H1 (cell line): ENCODE results near the gene SNX27. TPM values are rescaled to one million over a fixed set of nuclear protein-coding genes. Genes with fewer than 3 reads are reported as not detected.

Source experiments
- ASH2L ChIP-seq: fragments of 200-600, 300-600 bp; sonication (generic); IDR thresholded peaks from one replicate; pipeline ENCODE4 v1.7.1; 2017; ENCODE audit warnings: low read length
- BACH1 ChIP-seq: IDR thresholded peaks from 2 replicates; pipeline ENCODE4 v1.6.1; 2012; ENCODE audit warnings: low read length, improper control_type of control experiment
- CBX5 ChIP-seq: fragments of 300-800, 300-1000 bp; sonication (generic); IDR thresholded peaks from 2 replicates; pipeline ENCODE4 v1.7.1; 2016; ENCODE audit warnings: antibody characterized with exemption, low read length, low read depth
- EP300 ChIP-seq, 2 experiments: IDR thresholded peaks; 1 replicate in 1 of 2; 2 replicates in 1 of 2; pipeline ENCODE4 v1.6.1; 2011 to 2012; ENCODE audit warnings: low read depth in 2 of 2, low read length in 2 of 2, mild to moderate bottlenecking in 2 of 2, borderline replicate concordance in 1 of 2, inconsistent platforms in 1 of 2, moderate library complexity in 1 of 2
- RFX5 ChIP-seq: IDR thresholded peaks from 2 replicates; pipeline ENCODE4 v1.6.1; 2011; ENCODE audit warnings: low read depth, low read length, improper control_type of control experiment, borderline replicate concordance
- SP4 ChIP-seq: IDR thresholded peaks from 2 replicates; pipeline ENCODE4 v1.6.1; 2012; ENCODE audit warnings: low read length, inconsistent platforms
- polyA plus RNA-seq, 7 experiments: library from polyadenylated mRNA; depleted of rRNA in 3 of 7; stranded (reverse) in 5 of 7; unstranded in 2 of 7; fragments of >200 nt in 5 of 7; fragments of 200-250 nt in 2 of 7; gene quantifications; 1 replicate in 5 of 7; 2 replicates in 1 of 7; 4 replicates in 1 of 7; pipeline versions ENCODE4 v1.2.1 to v1.2.3, GENCODE V29; 2011 to 2013; ENCODE audit warnings: missing spikeins in 2 of 7, mixed read lengths in 2 of 7
- total RNA-seq: library from RNA; stranded (reverse); fragmentation: NEBNext Ultra II Directional; extraction: Animal tissue kit (Norgen Biotek cat#: 25700); gene quantifications from 2 replicates; pipeline ENCODE4 v1.2.1, GENCODE V29; 2021
- TF ChIP-seq, protein P1 (sequence below): fragments of 300-600 bp; sonication (generic); IDR thresholded peaks from 2 replicates; pipeline ENCODE4 v1.7.1; 2012; ENCODE audit warnings: low read length, moderate library complexity, mild to moderate bottlenecking, inconsistent platforms; ENCODE audit not compliant: insufficient replicate concordance
- TF ChIP-seq, protein P2 (sequence below), 3 experiments: IDR thresholded peaks; 1 replicate in 2 of 3; 2 replicates in 1 of 3; pipeline versions ENCODE4 v1.5.1 to v1.6.1; 2011; ENCODE audit warnings: low read length in 3 of 3, mild to moderate bottlenecking in 3 of 3, inconsistent platforms in 2 of 3, low read depth in 1 of 3, moderate library complexity in 1 of 3; ENCODE audit not compliant: insufficient read depth in 1 of 3; ENCODE audit errors: control extremely low read depth in 1 of 3

SNX27 gene
- total and polyA plus RNA-seq, 2 of the 8 experiments (the other 6 are each of a cell fraction or from before 2014, with no cell fraction given): 23.4 to 65.4 TPM

DNA sequence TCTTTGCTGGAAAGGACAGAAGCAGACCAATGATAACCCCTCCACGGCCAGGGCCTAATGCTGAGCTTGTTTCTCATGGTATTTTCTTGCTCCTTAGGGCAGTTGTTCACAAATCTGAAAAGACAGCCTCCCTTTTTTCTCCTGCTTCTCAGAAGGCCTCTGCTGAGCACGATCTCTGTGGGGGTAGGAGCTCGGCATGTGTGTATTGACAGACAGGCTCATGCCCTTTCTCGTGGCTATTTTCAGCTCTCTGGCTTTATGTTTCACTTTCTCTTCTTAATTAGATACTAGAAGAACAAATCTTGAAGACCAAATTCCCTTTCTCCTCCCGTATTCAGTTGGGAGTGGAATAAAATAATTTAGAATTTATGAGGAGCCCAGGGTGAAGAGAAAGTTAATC is 108.7 kb downstream of the SNX27 start (continued):
- TF ChIP-seq, protein P1, sequence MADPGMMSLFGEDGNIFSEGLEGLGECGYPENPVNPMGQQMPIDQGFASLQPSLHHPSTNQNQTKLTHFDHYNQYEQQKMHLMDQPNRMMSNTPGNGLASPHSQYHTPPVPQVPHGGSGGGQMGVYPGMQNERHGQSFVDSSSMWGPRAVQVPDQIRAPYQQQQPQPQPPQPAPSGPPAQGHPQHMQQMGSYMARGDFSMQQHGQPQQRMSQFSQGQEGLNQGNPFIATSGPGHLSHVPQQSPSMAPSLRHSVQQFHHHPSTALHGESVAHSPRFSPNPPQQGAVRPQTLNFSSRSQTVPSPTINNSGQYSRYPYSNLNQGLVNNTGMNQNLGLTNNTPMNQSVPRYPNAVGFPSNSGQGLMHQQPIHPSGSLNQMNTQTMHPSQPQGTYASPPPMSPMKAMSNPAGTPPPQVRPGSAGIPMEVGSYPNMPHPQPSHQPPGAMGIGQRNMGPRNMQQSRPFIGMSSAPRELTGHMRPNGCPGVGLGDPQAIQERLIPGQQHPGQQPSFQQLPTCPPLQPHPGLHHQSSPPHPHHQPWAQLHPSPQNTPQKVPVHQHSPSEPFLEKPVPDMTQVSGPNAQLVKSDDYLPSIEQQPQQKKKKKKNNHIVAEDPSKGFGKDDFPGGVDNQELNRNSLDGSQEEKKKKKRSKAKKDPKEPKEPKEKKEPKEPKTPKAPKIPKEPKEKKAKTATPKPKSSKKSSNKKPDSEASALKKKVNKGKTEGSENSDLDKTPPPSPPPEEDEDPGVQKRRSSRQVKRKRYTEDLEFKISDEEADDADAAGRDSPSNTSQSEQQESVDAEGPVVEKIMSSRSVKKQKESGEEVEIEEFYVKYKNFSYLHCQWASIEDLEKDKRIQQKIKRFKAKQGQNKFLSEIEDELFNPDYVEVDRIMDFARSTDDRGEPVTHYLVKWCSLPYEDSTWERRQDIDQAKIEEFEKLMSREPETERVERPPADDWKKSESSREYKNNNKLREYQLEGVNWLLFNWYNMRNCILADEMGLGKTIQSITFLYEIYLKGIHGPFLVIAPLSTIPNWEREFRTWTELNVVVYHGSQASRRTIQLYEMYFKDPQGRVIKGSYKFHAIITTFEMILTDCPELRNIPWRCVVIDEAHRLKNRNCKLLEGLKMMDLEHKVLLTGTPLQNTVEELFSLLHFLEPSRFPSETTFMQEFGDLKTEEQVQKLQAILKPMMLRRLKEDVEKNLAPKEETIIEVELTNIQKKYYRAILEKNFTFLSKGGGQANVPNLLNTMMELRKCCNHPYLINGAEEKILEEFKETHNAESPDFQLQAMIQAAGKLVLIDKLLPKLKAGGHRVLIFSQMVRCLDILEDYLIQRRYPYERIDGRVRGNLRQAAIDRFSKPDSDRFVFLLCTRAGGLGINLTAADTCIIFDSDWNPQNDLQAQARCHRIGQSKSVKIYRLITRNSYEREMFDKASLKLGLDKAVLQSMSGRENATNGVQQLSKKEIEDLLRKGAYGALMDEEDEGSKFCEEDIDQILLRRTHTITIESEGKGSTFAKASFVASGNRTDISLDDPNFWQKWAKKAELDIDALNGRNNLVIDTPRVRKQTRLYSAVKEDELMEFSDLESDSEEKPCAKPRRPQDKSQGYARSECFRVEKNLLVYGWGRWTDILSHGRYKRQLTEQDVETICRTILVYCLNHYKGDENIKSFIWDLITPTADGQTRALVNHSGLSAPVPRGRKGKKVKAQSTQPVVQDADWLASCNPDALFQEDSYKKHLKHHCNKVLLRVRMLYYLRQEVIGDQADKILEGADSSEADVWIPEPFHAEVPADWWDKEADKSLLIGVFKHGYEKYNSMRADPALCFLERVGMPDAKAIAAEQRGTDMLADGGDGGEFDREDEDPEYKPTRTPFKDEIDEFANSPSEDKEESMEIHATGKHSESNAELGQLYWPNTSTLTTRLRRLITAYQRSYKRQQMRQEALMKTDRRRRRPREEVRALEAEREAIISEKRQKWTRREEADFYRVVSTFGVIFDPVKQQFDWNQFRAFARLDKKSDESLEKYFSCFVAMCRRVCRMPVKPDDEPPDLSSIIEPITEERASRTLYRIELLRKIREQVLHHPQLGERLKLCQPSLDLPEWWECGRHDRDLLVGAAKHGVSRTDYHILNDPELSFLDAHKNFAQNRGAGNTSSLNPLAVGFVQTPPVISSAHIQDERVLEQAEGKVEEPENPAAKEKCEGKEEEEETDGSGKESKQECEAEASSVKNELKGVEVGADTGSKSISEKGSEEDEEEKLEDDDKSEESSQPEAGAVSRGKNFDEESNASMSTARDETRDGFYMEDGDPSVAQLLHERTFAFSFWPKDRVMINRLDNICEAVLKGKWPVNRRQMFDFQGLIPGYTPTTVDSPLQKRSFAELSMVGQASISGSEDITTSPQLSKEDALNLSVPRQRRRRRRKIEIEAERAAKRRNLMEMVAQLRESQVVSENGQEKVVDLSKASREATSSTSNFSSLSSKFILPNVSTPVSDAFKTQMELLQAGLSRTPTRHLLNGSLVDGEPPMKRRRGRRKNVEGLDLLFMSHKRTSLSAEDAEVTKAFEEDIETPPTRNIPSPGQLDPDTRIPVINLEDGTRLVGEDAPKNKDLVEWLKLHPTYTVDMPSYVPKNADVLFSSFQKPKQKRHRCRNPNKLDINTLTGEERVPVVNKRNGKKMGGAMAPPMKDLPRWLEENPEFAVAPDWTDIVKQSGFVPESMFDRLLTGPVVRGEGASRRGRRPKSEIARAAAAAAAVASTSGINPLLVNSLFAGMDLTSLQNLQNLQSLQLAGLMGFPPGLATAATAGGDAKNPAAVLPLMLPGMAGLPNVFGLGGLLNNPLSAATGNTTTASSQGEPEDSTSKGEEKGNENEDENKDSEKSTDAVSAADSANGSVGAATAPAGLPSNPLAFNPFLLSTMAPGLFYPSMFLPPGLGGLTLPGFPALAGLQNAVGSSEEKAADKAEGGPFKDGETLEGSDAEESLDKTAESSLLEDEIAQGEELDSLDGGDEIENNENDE: no peak
- no peak for TF ChIP-seq BACH1
- no peak for TF ChIP-seq ASH2L
- no peak for TF ChIP-seq SP4
- TF ChIP-seq CBX5: no peak
- TF ChIP-seq, protein P2, sequence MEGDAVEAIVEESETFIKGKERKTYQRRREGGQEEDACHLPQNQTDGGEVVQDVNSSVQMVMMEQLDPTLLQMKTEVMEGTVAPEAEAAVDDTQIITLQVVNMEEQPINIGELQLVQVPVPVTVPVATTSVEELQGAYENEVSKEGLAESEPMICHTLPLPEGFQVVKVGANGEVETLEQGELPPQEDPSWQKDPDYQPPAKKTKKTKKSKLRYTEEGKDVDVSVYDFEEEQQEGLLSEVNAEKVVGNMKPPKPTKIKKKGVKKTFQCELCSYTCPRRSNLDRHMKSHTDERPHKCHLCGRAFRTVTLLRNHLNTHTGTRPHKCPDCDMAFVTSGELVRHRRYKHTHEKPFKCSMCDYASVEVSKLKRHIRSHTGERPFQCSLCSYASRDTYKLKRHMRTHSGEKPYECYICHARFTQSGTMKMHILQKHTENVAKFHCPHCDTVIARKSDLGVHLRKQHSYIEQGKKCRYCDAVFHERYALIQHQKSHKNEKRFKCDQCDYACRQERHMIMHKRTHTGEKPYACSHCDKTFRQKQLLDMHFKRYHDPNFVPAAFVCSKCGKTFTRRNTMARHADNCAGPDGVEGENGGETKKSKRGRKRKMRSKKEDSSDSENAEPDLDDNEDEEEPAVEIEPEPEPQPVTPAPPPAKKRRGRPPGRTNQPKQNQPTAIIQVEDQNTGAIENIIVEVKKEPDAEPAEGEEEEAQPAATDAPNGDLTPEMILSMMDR (IDR thresholded peaks at IDR 0.05; ENCODE audit: control extremely low read depth in 1 of 3, insufficient read depth in 1 of 3, low read depth in 1 of 3, low read length in 3 of 3): no peak
- TF ChIP-seq EP300 (IDR thresholded peaks at IDR 0.05; ENCODE audit: borderline replicate concordance in 1 of 2, low read depth in 2 of 2, low read length in 2 of 2): no peak
- TF ChIP-seq RFX5: no peak
